ENCODE data around the gene FAM209B. TPM values are rescaled to one million over a fixed set of nuclear protein-coding genes. Genes with fewer than 3 reads are reported as not detected.

The FAM209B gene
- total RNA-seq, 4 donors from 2014 or later = 0.61 to 1.5 TPM; not detected in 2

DNA sequence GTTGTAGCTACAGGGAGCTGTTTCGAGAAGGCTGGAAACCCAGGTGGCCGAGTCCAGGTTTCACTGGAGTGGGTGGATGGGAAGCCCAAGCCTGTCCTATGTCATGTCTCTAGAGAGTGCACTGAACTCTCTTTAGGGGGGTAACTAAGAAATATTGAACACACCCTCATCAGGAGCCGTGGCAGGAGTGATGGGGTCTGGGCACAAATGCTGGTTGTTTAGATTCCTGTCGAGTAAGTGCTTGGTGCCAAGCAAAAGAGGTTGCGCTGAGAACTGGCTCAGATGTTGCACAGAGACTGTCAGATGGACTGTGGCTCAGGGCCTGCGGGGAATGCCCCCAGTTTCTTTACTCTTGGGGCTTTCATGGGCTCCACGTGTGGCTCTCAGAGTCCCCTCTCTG, 15.8 kb upstream of the FAM209B start:
- no peak for TF ChIP-seq POLR2A (IDR thresholded peaks at IDR 0.05)
- TF ChIP-seq CTCF (IDR thresholded peaks at IDR 0.05) = no peak
- H3K4me3 ChIP-seq (ENCODE audit: low read depth, poor library complexity, severe bottlenecking) = no peak overlapping the region
- intact Hi-C loops (cut with DNase I; ENCODE audit: low total_unique reads) = no loop called here
- DNase-seq (ENCODE audit: low spot score in 2 of 2) = peak in 1 of 2 donors; percentile 40
- WGBS, 2 donors = 96 to 97% methylated on average over 7 of the region's 7 CpGs

GRCh38 chr20:56517641-56518040, 15.4 kb upstream of the FAM209B start:
- 89 to 91% methylated on average over 8 of the region's 8 CpGs for WGBS, 2 donors
- intact Hi-C loops (cut with DNase I; ENCODE audit: low total_unique reads) = no loop called here
- TF ChIP-seq POLR2A (IDR thresholded peaks at IDR 0.05) (no peak), CTCF (IDR thresholded peaks at IDR 0.05) (no peak)
- DNase-seq (ENCODE audit: low spot score in 2 of 2) = peak in 1 of 2 donors; percentile 39
- no peak overlapping the region for H3K4me3 ChIP-seq (ENCODE audit: low read depth, poor library complexity, severe bottlenecking)

GRCh38 chr20:56518126-56518525, 14.9 kb upstream of the FAM209B start:
- intact Hi-C loops (cut with DNase I; ENCODE audit: low total_unique reads) = no loop called here
- TF ChIP-seq POLR2A (IDR thresholded peaks at IDR 0.05) (no peak), CTCF (IDR thresholded peaks at IDR 0.05) (no peak)
- DNase-seq (ENCODE audit: low spot score in 2 of 2) = peak in 1 of 2 donors; percentile 28
- H3K4me3 ChIP-seq (ENCODE audit: low read depth, poor library complexity, severe bottlenecking) = no peak overlapping the region
- WGBS, 2 donors = 98% methylated on average over 14 of the region's 14 CpGs

GRCh38 chr20:56518721-56519398, 14.2 kb upstream of the FAM209B start:
- intact Hi-C loops (cut with DNase I; ENCODE audit: low total_unique reads) = no loop called here
- no peak for TF ChIP-seq POLR2A (IDR thresholded peaks at IDR 0.05)
- TF ChIP-seq CTCF (IDR thresholded peaks at IDR 0.05) = no peak
- peak in 1 of 2 donors; percentile 15 for DNase-seq (ENCODE audit: low spot score in 2 of 2)
- 94 to 96% methylated on average over 10 of the region's 10 CpGs for WGBS, 2 donors
- H3K4me3 ChIP-seq (ENCODE audit: low read depth, poor library complexity, severe bottlenecking) = no peak overlapping the region

DNA sequence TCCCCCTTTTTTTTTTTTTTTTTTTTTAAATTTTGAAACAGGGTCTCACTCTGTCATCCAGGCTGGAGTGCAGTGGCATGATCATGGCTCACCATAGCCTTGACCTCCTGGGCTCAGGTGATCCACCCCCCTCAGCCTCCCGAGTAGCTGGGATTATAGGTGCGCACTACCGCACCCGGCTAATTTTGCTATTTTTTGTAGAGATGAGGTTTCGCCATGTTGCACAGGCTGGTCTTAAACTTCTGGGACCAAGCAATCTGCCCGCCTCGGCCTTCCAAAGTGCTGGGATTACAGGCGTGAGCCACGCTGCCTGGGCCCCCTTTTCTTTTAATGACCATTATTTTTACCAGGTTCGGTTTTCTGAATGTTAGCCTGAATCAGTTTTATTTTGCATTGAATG, 13.5 kb upstream of the FAM209B start:
- WGBS, 2 donors = 98 to 100% methylated on average over 10 of the region's 10 CpGs

More for the DNA sequence above, 13.5 kb upstream of the FAM209B start:
- intact Hi-C loops (cut with DNase I; ENCODE audit: low total_unique reads) = no loop called here
- H3K4me3 ChIP-seq (ENCODE audit: low read depth, poor library complexity, severe bottlenecking) = no peak overlapping the region
- TF ChIP-seq CTCF (IDR thresholded peaks at IDR 0.05) = no peak
- TF ChIP-seq POLR2A (IDR thresholded peaks at IDR 0.05) = no peak
- peak in 1 of 2 donors; percentile 45 for DNase-seq (ENCODE audit: low spot score in 2 of 2)
